ENCODE measurements around the gene KRT15.
A peak's percentile ranks its signal among the peaks of the same experiment; 100 is the strongest.

Gene KRT15

GRCh38 chr17:41527063-41528023, 8.7 kb upstream of the KRT15 start:
- ChIA-PET CTCF (interaction anchor here (1.1 to 2.5 kb wide), 5 partner anchors 16 to 205 kb away, joined by 3 to 10 read pairs (median 6); no protein-coding TSS in a partner anchor), POLR2A (interaction anchor here (0.7 to 2.6 kb wide), 3 partner anchors 11 to 21 kb away, joined by 3 to 11 read pairs (median 6); no protein-coding TSS in a partner anchor)
- TF ChIP-seq, protein P1, sequence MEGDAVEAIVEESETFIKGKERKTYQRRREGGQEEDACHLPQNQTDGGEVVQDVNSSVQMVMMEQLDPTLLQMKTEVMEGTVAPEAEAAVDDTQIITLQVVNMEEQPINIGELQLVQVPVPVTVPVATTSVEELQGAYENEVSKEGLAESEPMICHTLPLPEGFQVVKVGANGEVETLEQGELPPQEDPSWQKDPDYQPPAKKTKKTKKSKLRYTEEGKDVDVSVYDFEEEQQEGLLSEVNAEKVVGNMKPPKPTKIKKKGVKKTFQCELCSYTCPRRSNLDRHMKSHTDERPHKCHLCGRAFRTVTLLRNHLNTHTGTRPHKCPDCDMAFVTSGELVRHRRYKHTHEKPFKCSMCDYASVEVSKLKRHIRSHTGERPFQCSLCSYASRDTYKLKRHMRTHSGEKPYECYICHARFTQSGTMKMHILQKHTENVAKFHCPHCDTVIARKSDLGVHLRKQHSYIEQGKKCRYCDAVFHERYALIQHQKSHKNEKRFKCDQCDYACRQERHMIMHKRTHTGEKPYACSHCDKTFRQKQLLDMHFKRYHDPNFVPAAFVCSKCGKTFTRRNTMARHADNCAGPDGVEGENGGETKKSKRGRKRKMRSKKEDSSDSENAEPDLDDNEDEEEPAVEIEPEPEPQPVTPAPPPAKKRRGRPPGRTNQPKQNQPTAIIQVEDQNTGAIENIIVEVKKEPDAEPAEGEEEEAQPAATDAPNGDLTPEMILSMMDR (IDR thresholded peaks at IDR 0.05; ENCODE audit: insufficient read depth, low read length, missing control alignments) = no peak
- peak overlapping the region; percentile 69 for H3K4me3 ChIP-seq (ENCODE audit: low read depth, low read length)
- no peak for DNase-seq (ENCODE audit: low read depth, low spot score)

DNA sequence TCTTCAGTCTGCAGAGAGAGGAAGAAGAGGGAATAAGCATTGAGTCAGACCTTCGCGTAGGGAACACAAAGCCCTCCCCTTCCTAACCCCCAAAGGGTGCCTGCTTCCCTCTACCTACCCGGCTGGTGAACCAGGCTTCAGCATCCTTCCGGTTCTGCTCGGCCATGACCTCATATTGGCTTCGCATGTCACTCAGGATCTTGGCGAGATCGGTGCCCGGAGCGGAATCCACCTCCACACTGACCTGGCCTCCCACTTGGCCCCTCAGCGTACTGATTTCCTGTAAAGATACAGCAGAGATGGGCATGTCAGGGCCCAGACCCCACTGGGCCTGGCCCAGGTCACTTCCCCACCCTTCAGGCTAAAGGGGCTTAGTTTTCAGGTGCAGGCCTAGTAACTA, 5.6 kb upstream of the KRT15 start:
- no peak for DNase-seq (ENCODE audit: low read depth, low spot score)
- H3K4me3 ChIP-seq (ENCODE audit: low read depth, low read length) = no peak overlapping the region
- TF ChIP-seq, protein P1 (IDR thresholded peaks at IDR 0.05; ENCODE audit: insufficient read depth, low read length, missing control alignments) = no peak
- ChIA-PET POLR2A (no interaction called here), CTCF (interaction anchor here (1.4 to 2.8 kb wide), 2 partner anchors 124 to 139 kb away, joined by 4 to 11 read pairs; no protein-coding TSS in a partner anchor)

GRCh38 chr17:41523787-41524186, 5.1 kb upstream of the KRT15 start:
- CTCF ChIA-PET = interaction anchor here (1.4 to 2.8 kb wide), 2 partner anchors 125 to 139 kb away, joined by 4 to 11 read pairs; no protein-coding TSS in a partner anchor
- TF ChIP-seq, protein P1 (IDR thresholded peaks at IDR 0.05; ENCODE audit: insufficient read depth, low read length, missing control alignments) = no peak
- POLR2A ChIA-PET = no interaction called here
- no peak overlapping the region for H3K4me3 ChIP-seq (ENCODE audit: low read depth, low read length)
- no peak for DNase-seq (ENCODE audit: low read depth, low spot score)

DNA sequence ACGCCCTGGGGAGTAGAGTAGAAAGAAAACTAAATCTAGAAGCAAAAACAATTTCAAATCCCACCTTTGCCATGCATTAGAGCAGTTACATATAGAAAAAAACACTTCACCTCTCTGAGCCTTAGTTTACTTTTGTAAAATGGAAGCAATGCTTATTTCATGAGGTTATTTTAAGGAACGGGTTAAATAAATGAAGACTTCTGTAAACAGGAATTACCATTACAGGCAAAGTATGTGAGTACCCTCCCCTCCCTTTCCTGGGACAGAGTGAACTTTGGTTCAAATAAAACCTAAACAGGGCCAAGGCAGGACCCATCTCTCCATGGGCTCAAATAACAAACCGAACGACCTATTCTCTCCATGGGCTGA, 4.5 kb upstream of the KRT15 start:
- TF ChIP-seq, protein P1 (IDR thresholded peaks at IDR 0.05; ENCODE audit: insufficient read depth, low read length, missing control alignments) = no peak
- CTCF ChIA-PET = interaction anchor here (2.8 to 3.3 kb wide), 2 partner anchors 26 to 125 kb away, joined by 11 to 29 read pairs; no protein-coding TSS in a partner anchor
- no peak overlapping the region for H3K4me3 ChIP-seq (ENCODE audit: low read depth, low read length)
- POLR2A ChIA-PET = no interaction called here
- no peak for DNase-seq (ENCODE audit: low read depth, low spot score)

- ChIA-PET CTCF (interaction anchor here (1.3 to 3.3 kb wide), 5 partner anchors 16 to 144 kb away, joined by 3 to 29 read pairs (median 9); no protein-coding TSS in a partner anchor), POLR2A (interaction anchor here (1.3 to 1.9 kb wide), 2 partner anchors 8 to 25 kb away, joined by 3 to 5 read pairs; no protein-coding TSS in a partner anchor)
- DNase-seq (ENCODE audit: low read depth, low spot score) = no peak
- no peak overlapping the region for H3K4me3 ChIP-seq (ENCODE audit: low read depth, low read length)
- TF ChIP-seq, protein P1 (IDR thresholded peaks at IDR 0.05; ENCODE audit: insufficient read depth, low read length, missing control alignments) = no peak
Measured at GRCh38 chr17:41522301-41523224, 3.9 kb upstream of the KRT15 start.

Data from AG04449 (cell line).